Measurements from ENCODE around the gene PRKAB1. TPM values are rescaled to one million over a fixed set of nuclear protein-coding genes. Genes with fewer than 3 reads are reported as not detected.

The PRKAB1 gene
- total and polyA plus RNA-seq, 9 of the 15 experiments (the other 6 are each of a cell fraction or from before 2014, with no cell fraction given) = 32.6 to 94.2 (median 63.8) TPM

DNA sequence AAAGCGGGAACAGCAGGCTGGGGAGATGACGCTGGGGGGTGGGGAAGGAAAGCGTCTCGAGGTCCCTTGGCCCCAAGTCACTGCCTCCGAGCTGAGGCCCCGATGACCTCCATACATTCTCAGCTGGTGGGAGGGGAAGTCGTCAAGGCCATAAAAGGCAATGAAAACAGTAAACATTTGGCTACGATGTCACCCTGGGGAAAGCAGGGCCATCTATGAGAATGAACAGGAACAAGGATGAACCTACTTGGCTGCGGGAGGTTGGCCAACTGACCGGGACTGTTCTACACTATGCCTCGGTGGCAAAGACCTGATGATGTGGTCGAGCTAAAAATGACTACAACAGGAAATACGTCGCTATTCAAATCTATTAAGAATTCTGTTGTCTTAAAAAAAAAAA is 19.5 kb downstream of the PRKAB1 start:
- Histone ChIP-seq H3K9ac (ENCODE audit: insufficient read depth in 1 of 2, low read depth in 2 of 2, low read length in 2 of 2) (no peak overlapping the region), H3K79me2 (ENCODE audit: control insufficient read depth, insufficient read depth, low read length) (no peaks in the 10 kb centered on the region), H2AFZ (ENCODE audit: low read depth, low read length) (no peak overlapping the region), H3K27me3 (ENCODE audit: control insufficient read depth in 2 of 2, insufficient read depth in 2 of 2, low read length in 2 of 2) (no peaks in the 10 kb centered on the region), H3K4me3 (no peak overlapping the region), H3K36me3 (ENCODE audit: control insufficient read depth, insufficient read depth, low read length) (peaks cover 39% of the 10 kb centered on the region), H3K9me1 (ENCODE audit: control insufficient read depth, insufficient read depth, low read length) (no peaks in the 10 kb centered on the region), H3K27ac (ENCODE audit: extremely low read depth, low read depth, low read length) (no peak overlapping the region), H3K4me2 (ENCODE audit: insufficient read depth, low read length) (no peak overlapping the region), H4K20me1 (replicated peaks; ENCODE audit: control insufficient read depth, insufficient read depth, low read length) (no peaks in the 10 kb centered on the region), H3K4me1 (replicated peaks in 1 of 2; ENCODE audit: control insufficient read depth in 2 of 2, insufficient read depth in 2 of 2, low read length in 2 of 2) (peaks cover 0 to 3% of the 10 kb centered on the region in 2 experiments; a peak in 2 of 5 replicates), H3K9me3 (replicated peaks; ENCODE audit: control insufficient read depth, insufficient read depth, low read depth, low read length) (no peaks in the 10 kb centered on the region)
- BruUV-seq (replicated peaks) = no TSS peak
- CTCF ChIA-PET (ENCODE audit: low intra/inter-chr PET ratio) = interaction anchor here (0.6 kb wide), 1 partner anchor 48 kb away, joined by 3 read pairs; no protein-coding TSS in a partner anchor
- ATAC-seq (no peak), FAIRE-seq (no peak), DNase-seq (ENCODE audit: extremely low read depth in 1 of 4, low spot score in 3 of 4) (no peak)
- 87% methylated on average over 10 of the region's 14 CpGs for WGBS (ENCODE audit: insufficient coverage, low coverage, missing lambda C conversion rate)
- POLR2A ChIA-PET = interaction anchor here (0.5 to 2.0 kb wide), 4 partner anchors 8 to 395 kb away, joined by 3 to 6 read pairs (median 3); no protein-coding TSS in a partner anchor
- in situ Hi-C loops (cut with MboI) = no loop called here
- peak in 1 of 2 experiments; percentile 66; a peak in 1 of 4 replicates for TF ChIP-seq SRF (CRISPR knock-in tag; IDR thresholded peaks at IDR 0.05)
- TF ChIP-seq BACH1 (tag; IDR thresholded peaks at IDR 0.05) = no peak
- intact Hi-C loops (cut with micrococcal nuclease) = no loop called here

DNA sequence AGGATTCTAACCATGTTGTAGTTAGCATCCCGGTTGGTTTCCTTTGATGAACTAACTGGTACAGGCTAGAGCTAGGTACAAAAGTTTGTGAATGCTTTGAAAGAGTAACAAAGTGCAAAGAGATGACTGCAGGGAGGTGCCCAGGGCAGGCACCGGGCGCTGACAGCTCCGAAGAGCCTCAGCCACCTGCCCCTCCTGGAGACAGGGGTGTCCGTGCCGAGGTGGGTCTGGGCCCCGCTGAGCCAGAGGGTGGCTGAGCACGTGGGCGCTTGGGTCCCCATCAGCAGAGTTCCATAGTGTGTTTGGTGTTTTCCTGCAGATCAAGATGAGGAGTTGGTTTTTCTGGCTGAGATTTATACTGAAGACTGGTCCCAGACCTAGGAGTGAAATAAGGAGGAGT is 19.9 kb downstream of the PRKAB1 start:
- no peak for ATAC-seq

More for the DNA sequence above, 19.9 kb downstream of the PRKAB1 start:
- in situ Hi-C loops (cut with MboI) = no loop called here
- TF ChIP-seq TSC22D4 (tag; IDR thresholded peaks at IDR 0.05) = no peak
- Histone ChIP-seq H3K9ac (ENCODE audit: insufficient read depth in 1 of 2, low read depth in 2 of 2, low read length in 2 of 2) (no peak overlapping the region), H3K36me3 (ENCODE audit: control insufficient read depth, insufficient read depth, low read length) (peaks cover 43% of the 10 kb centered on the region), H4K20me1 (replicated peaks; ENCODE audit: control insufficient read depth, insufficient read depth, low read length) (no peaks in the 10 kb centered on the region), H2AFZ (ENCODE audit: low read depth, low read length) (no peak overlapping the region), H3K4me2 (ENCODE audit: insufficient read depth, low read length) (no peak overlapping the region), H3K27me3 (ENCODE audit: control insufficient read depth in 2 of 2, insufficient read depth in 2 of 2, low read length in 2 of 2) (no peaks in the 10 kb centered on the region), H3K9me3 (replicated peaks; ENCODE audit: control insufficient read depth, insufficient read depth, low read depth, low read length) (no peaks in the 10 kb centered on the region), H3K4me1 (replicated peaks in 1 of 2; ENCODE audit: control insufficient read depth in 2 of 2, insufficient read depth in 2 of 2, low read length in 2 of 2) (peaks cover 0 to 3% of the 10 kb centered on the region in 2 experiments; a peak in 1 of 5 replicates), H3K4me3 (no peak overlapping the region), H3K79me2 (ENCODE audit: control insufficient read depth, insufficient read depth, low read length) (no peaks in the 10 kb centered on the region), H3K9me1 (ENCODE audit: control insufficient read depth, insufficient read depth, low read length) (no peaks in the 10 kb centered on the region), H3K27ac (ENCODE audit: extremely low read depth, low read depth, low read length) (no peak overlapping the region)
- ChIA-PET POLR2A (interaction anchor here (0.5 to 2.0 kb wide), 4 partner anchors 9 to 396 kb away, joined by 3 to 6 read pairs (median 3); no protein-coding TSS in a partner anchor), CTCF (ENCODE audit: low intra/inter-chr PET ratio) (interaction anchor here (0.6 kb wide), 1 partner anchor 47 kb away, joined by 3 read pairs; no protein-coding TSS in a partner anchor)
- 97% methylated on average over 9 of the region's 9 CpGs for WGBS (ENCODE audit: insufficient coverage, low coverage, missing lambda C conversion rate)
- no peak for DNase-seq (ENCODE audit: extremely low read depth in 1 of 4, low spot score in 3 of 4)
- no TSS peak for BruUV-seq (replicated peaks)
- intact Hi-C loops (cut with micrococcal nuclease) = no loop called here
- FAIRE-seq = no peak

Measured in K562 (cell line).